ENCODE data around the gene MANBA.

The MANBA gene

GRCh38 chr4:102586002-102586643, 174.6 kb downstream of the MANBA start:
- no peak for DNase-seq

- no peak for DNase-seq
These were observed 175.4 kb downstream of the MANBA start for GRCh38 chr4:102585329-102585728.

GRCh38 chr4:102584091-102584490, 176.7 kb downstream of the MANBA start:
- no peak for DNase-seq

Data from hematopoietic multipotent progenitor cell treated with erythropoietin and hydrocortisone succinate and interleukin-3 and kit ligand, for 8 days (in vitro differentiated cells).